ENCODE results near the gene MUC2. TPM values are rescaled to one million over a fixed set of nuclear protein-coding genes. Genes with fewer than 3 reads are reported as not detected.

MUC2 gene
- total RNA-seq, 1 experiment from 2014 or later: 0.26 TPM

GRCh38 chr11:1036931-1037330 lies 37.7 kb upstream of the MUC2 start:
- intact Hi-C loops (cut with micrococcal nuclease): no loop called here
- no peaks in the 10 kb centered on the region for H4K20me1 ChIP-seq (ENCODE audit: low read length)
- no peak overlapping the region for H2AFZ ChIP-seq (ENCODE audit: low read length)
- POLR2A ChIA-PET (ENCODE audit: unreplicated experiment): no interaction called here
- H3K9ac ChIP-seq (ENCODE audit: low read length): no peak overlapping the region
- no peak overlapping the region for H3K27ac ChIP-seq (ENCODE audit: low read length)
- no peaks in the 10 kb centered on the region for H3K9me3 ChIP-seq (ENCODE audit: low read length)
- no peak overlapping the region for H3K4me3 ChIP-seq (ENCODE audit: low read length)
- peaks cover 26% of the 10 kb centered on the region for H3K4me1 ChIP-seq (ENCODE audit: insufficient read depth, low read length)
- CTCF ChIA-PET: no interaction called here
- H3K36me3 ChIP-seq (ENCODE audit: low read depth, low read length): no peaks in the 10 kb centered on the region
- H3K79me2 ChIP-seq (ENCODE audit: low read length): no peaks in the 10 kb centered on the region
- H3F3A ChIP-seq (ENCODE audit: low read length, unreplicated experiment): no peaks in the 10 kb centered on the region
- BruUV-seq (replicated peaks): no TSS peak
- DNase-seq (no peak), ATAC-seq (no peak)
- H3K9me2 ChIP-seq (replicated peaks; ENCODE audit: low read length): no peaks in the 10 kb centered on the region
- no peak for TF ChIP-seq CTCF (conservative IDR thresholded peaks at IDR 0.05; ENCODE audit: low read depth, low read length)
- TF ChIP-seq EZH2phosphoT487 (IDR thresholded peaks at IDR 0.05; ENCODE audit: borderline replicate concordance, low read length): no peak
- no peak for TF ChIP-seq EZH2 (IDR thresholded peaks at IDR 0.05; ENCODE audit: low read length, unreplicated experiment)
- no peaks in the 10 kb centered on the region for H3K27me3 ChIP-seq (ENCODE audit: low read length)
- H3K4me2 ChIP-seq (ENCODE audit: low read length): no peak overlapping the region

- no peak overlapping the region for H3K4me3 ChIP-seq (ENCODE audit: low read length)
- CTCF ChIA-PET: no interaction called here
Measured at GRCh38 chr11:1037506-1038055, 37.1 kb upstream of the MUC2 start.

More at GRCh38 chr11:1037506-1038055, 37.1 kb upstream of the MUC2 start:
- DNase-seq (no peak), ATAC-seq (no peak)
- no peaks in the 10 kb centered on the region for H3K79me2 ChIP-seq (ENCODE audit: low read length)
- no peaks in the 10 kb centered on the region for H4K20me1 ChIP-seq (ENCODE audit: low read length)
- no peaks in the 10 kb centered on the region for H3F3A ChIP-seq (ENCODE audit: low read length, unreplicated experiment)
- peaks cover 26% of the 10 kb centered on the region for H3K4me1 ChIP-seq (ENCODE audit: insufficient read depth, low read length)
- H3K27ac ChIP-seq (ENCODE audit: low read length): no peak overlapping the region
- intact Hi-C loops (cut with micrococcal nuclease): no loop called here
- no peaks in the 10 kb centered on the region for H3K36me3 ChIP-seq (ENCODE audit: low read depth, low read length)
- no peak overlapping the region for H3K9ac ChIP-seq (ENCODE audit: low read length)
- H3K9me2 ChIP-seq (replicated peaks; ENCODE audit: low read length): no peaks in the 10 kb centered on the region
- no peaks in the 10 kb centered on the region for H3K27me3 ChIP-seq (ENCODE audit: low read length)
- BruUV-seq (replicated peaks): no TSS peak
- no peaks in the 10 kb centered on the region for H3K9me3 ChIP-seq (ENCODE audit: low read length)
- H3K4me2 ChIP-seq (ENCODE audit: low read length): no peak overlapping the region
- POLR2A ChIA-PET (ENCODE audit: unreplicated experiment): no interaction called here
- no peak for TF ChIP-seq EZH2 (IDR thresholded peaks at IDR 0.05; ENCODE audit: low read length, unreplicated experiment)
- TF ChIP-seq CTCF (conservative IDR thresholded peaks at IDR 0.05; ENCODE audit: low read depth, low read length): no peak
- TF ChIP-seq EZH2phosphoT487 (IDR thresholded peaks at IDR 0.05; ENCODE audit: borderline replicate concordance, low read length): no peak
- H2AFZ ChIP-seq (ENCODE audit: low read length): no peak overlapping the region

Data from PC-3 (cell line).